ENCODE measurements around the gene ID4. TPM values are rescaled to one million over a fixed set of nuclear protein-coding genes. Genes with fewer than 3 reads are reported as not detected.

The ID4 gene
- total RNA-seq, 1 experiment from 2014 or later, result 0.10 TPM

DNA sequence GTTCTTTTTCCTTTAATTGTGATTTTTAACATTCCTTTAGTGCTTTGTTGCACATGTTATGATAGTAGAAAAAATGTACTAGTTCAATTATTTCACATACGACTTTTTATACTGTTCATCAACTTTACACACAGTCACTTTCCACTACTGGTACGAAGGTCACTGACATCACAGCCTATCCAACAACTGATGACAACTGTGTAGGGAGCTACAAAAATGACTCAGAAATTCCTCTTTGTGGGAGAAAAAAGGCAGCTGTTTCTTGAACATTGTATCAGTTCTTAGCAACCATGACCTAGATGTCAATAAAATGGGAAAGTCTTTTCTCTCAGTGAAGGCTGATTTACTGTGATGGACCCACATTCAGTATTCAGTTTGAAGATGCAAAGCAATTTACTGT, 7.0 kb upstream of the ID4 start:
- Histone ChIP-seq H3K27me3 (ENCODE audit: control insufficient read depth, insufficient read depth, low read length) (no peaks in the 10 kb centered on the region), H3K4me3 (ENCODE audit: low read depth in 2 of 2, low read length in 2 of 2) (no peak overlapping the region), H3K9me3 (ENCODE audit: control insufficient read depth, insufficient read depth, low read depth, low read length) (peaks cover 2% of the 10 kb centered on the region; the same call in 1 of the 2 replicates), H3K27ac (ENCODE audit: low read length) (no peak overlapping the region), H3K36me3 (ENCODE audit: control insufficient read depth, insufficient read depth, low read length) (no peaks in the 10 kb centered on the region), H3K4me1 (ENCODE audit: control insufficient read depth, insufficient read depth, low read length) (peaks cover 11% of the 10 kb centered on the region)
- intact Hi-C loops (cut with micrococcal nuclease; ENCODE audit: unreplicated experiment) (no loop called here), in situ Hi-C loops (cut with HindIII; ENCODE audit: low pct_unique_long_range_greater_than_20kb, low sequenced_read_pairs) (no loop called here)
- ATAC-seq (no peak), DNase-seq (ENCODE audit: low read depth, low spot score) (no peak)
- ChIA-PET POLR2A (no interaction called here), CTCF (no interaction called here)
- no peak for TF ChIP-seq SIN3A (IDR thresholded peaks at IDR 0.05; ENCODE audit: borderline replicate concordance, insufficient read depth, low read depth, low read length)
- TF ChIP-seq POLR2AphosphoS5 (IDR thresholded peaks at IDR 0.05; ENCODE audit: low read depth, low read length), result no peak
- no peak for TF ChIP-seq TCF7L2 (IDR thresholded peaks at IDR 0.05; ENCODE audit: low read depth, low read length)
- TF ChIP-seq, protein P1, sequence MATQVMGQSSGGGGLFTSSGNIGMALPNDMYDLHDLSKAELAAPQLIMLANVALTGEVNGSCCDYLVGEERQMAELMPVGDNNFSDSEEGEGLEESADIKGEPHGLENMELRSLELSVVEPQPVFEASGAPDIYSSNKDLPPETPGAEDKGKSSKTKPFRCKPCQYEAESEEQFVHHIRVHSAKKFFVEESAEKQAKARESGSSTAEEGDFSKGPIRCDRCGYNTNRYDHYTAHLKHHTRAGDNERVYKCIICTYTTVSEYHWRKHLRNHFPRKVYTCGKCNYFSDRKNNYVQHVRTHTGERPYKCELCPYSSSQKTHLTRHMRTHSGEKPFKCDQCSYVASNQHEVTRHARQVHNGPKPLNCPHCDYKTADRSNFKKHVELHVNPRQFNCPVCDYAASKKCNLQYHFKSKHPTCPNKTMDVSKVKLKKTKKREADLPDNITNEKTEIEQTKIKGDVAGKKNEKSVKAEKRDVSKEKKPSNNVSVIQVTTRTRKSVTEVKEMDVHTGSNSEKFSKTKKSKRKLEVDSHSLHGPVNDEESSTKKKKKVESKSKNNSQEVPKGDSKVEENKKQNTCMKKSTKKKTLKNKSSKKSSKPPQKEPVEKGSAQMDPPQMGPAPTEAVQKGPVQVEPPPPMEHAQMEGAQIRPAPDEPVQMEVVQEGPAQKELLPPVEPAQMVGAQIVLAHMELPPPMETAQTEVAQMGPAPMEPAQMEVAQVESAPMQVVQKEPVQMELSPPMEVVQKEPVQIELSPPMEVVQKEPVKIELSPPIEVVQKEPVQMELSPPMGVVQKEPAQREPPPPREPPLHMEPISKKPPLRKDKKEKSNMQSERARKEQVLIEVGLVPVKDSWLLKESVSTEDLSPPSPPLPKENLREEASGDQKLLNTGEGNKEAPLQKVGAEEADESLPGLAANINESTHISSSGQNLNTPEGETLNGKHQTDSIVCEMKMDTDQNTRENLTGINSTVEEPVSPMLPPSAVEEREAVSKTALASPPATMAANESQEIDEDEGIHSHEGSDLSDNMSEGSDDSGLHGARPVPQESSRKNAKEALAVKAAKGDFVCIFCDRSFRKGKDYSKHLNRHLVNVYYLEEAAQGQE (IDR thresholded peaks at IDR 0.05; ENCODE audit: insufficient read depth in 1 of 2, low read depth in 2 of 2, low read length in 1 of 2), result no peak
- TF ChIP-seq, protein P2, sequence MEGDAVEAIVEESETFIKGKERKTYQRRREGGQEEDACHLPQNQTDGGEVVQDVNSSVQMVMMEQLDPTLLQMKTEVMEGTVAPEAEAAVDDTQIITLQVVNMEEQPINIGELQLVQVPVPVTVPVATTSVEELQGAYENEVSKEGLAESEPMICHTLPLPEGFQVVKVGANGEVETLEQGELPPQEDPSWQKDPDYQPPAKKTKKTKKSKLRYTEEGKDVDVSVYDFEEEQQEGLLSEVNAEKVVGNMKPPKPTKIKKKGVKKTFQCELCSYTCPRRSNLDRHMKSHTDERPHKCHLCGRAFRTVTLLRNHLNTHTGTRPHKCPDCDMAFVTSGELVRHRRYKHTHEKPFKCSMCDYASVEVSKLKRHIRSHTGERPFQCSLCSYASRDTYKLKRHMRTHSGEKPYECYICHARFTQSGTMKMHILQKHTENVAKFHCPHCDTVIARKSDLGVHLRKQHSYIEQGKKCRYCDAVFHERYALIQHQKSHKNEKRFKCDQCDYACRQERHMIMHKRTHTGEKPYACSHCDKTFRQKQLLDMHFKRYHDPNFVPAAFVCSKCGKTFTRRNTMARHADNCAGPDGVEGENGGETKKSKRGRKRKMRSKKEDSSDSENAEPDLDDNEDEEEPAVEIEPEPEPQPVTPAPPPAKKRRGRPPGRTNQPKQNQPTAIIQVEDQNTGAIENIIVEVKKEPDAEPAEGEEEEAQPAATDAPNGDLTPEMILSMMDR (IDR thresholded peaks at IDR 0.05), result no peak
- BruUV-seq (replicated peaks), result no TSS peak

DNA sequence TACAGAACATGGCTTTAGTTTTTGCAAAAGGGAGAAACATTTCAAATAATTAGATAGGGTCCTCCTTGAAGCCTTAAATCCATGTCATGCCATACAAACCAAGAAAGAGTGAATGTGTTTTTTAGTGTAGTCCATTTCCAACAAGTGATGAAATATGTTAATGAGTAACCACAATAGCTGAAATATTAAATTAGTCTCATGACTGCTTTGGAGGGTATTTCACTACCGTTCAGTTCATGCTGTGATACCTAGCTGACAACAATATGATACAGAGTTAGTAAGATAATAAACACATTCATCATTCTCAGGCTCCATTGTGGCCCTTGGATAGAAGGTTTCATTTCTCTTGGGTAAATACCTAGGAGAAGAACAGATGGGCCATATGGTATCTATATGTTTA, 5.8 kb upstream of the ID4 start:
- Histone ChIP-seq H3K27me3 (ENCODE audit: control insufficient read depth, insufficient read depth, low read length) (no peaks in the 10 kb centered on the region), H3K4me1 (ENCODE audit: control insufficient read depth, insufficient read depth, low read length) (peaks cover 17% of the 10 kb centered on the region), H3K27ac (ENCODE audit: low read length) (no peak overlapping the region), H3K9me3 (ENCODE audit: control insufficient read depth, insufficient read depth, low read depth, low read length) (peaks cover 2% of the 10 kb centered on the region; the same call in 1 of the 2 replicates), H3K36me3 (ENCODE audit: control insufficient read depth, insufficient read depth, low read length) (no peaks in the 10 kb centered on the region), H3K4me3 (ENCODE audit: low read depth in 2 of 2, low read length in 2 of 2) (no peak overlapping the region)
- ChIA-PET CTCF (no interaction called here), POLR2A (no interaction called here)
- in situ Hi-C loops (cut with HindIII; ENCODE audit: low pct_unique_long_range_greater_than_20kb, low sequenced_read_pairs), result no loop called here
- DNase-seq (ENCODE audit: low read depth, low spot score) (no peak), ATAC-seq (no peak)
- TF ChIP-seq TCF7L2 (IDR thresholded peaks at IDR 0.05; ENCODE audit: low read depth, low read length), result no peak
- TF ChIP-seq, protein P1 (IDR thresholded peaks at IDR 0.05; ENCODE audit: insufficient read depth in 1 of 2, low read depth in 2 of 2, low read length in 1 of 2), result no peak
- no peak for TF ChIP-seq POLR2AphosphoS5 (IDR thresholded peaks at IDR 0.05; ENCODE audit: low read depth, low read length)
- TF ChIP-seq, protein P2 (IDR thresholded peaks at IDR 0.05), result no peak
- TF ChIP-seq SIN3A (IDR thresholded peaks at IDR 0.05; ENCODE audit: borderline replicate concordance, insufficient read depth, low read depth, low read length), result no peak
- BruUV-seq (replicated peaks), result no TSS peak
- intact Hi-C loops (cut with micrococcal nuclease; ENCODE audit: unreplicated experiment), result no loop called here

All from Panc1 (cell line).